H1 (cell line): ENCODE measurements around the gene KRTAP4-7. TPM values are rescaled to one million over a fixed set of nuclear protein-coding genes. Genes with fewer than 3 reads are reported as not detected.

Experiments
- CHD7 ChIP-seq: fragments of 300-600 bp; sonication (generic); IDR thresholded peaks from 2 replicates; pipeline ENCODE4 v1.7.1; 2012; ENCODE audit warnings: low read length, moderate library complexity, mild to moderate bottlenecking, inconsistent platforms; ENCODE audit not compliant: insufficient replicate concordance
- EGR1 ChIP-seq: IDR thresholded peaks from 2 replicates; pipeline ENCODE4 v1.6.1; 2011; ENCODE audit warnings: low read depth, low read length, borderline replicate concordance
- EP300 ChIP-seq, 2 experiments: IDR thresholded peaks; 1 replicate in 1 of 2; 2 replicates in 1 of 2; pipeline ENCODE4 v1.6.1; 2011 to 2012; ENCODE audit warnings: low read depth in 2 of 2, low read length in 2 of 2, mild to moderate bottlenecking in 2 of 2, borderline replicate concordance in 1 of 2, inconsistent platforms in 1 of 2, moderate library complexity in 1 of 2
- JUND ChIP-seq: IDR thresholded peaks from 2 replicates; pipeline ENCODE4 v1.6.1; 2011; ENCODE audit warnings: mild to moderate bottlenecking, improper control_type of control experiment, low read length
- RFX5 ChIP-seq: IDR thresholded peaks from 2 replicates; pipeline ENCODE4 v1.6.1; 2011; ENCODE audit warnings: low read depth, low read length, improper control_type of control experiment, borderline replicate concordance
- TBP ChIP-seq: IDR thresholded peaks from 2 replicates; pipeline ENCODE4 v1.6.1; 2011; ENCODE audit warnings: low read depth, low read length, improper control_type of control experiment
- TCF12 ChIP-seq: IDR thresholded peaks from 2 replicates; pipeline ENCODE4 v1.6.1; 2011; ENCODE audit warnings: low read depth, mild to moderate bottlenecking, low read length
- polyA plus RNA-seq, 7 experiments: library from polyadenylated mRNA; depleted of rRNA in 3 of 7; stranded (reverse) in 5 of 7; unstranded in 2 of 7; fragments of >200 nt in 5 of 7; fragments of 200-250 nt in 2 of 7; gene quantifications; 1 replicate in 5 of 7; 2 replicates in 1 of 7; 4 replicates in 1 of 7; pipeline versions ENCODE4 v1.2.1 to v1.2.3, GENCODE V29; 2011 to 2013; ENCODE audit warnings: missing spikeins in 2 of 7, mixed read lengths in 2 of 7
- total RNA-seq: library from RNA; stranded (reverse); fragmentation: NEBNext Ultra II Directional; extraction: Animal tissue kit (Norgen Biotek cat#: 25700); gene quantifications from 2 replicates; pipeline ENCODE4 v1.2.1, GENCODE V29; 2021

The KRTAP4-7 gene
- total and polyA plus RNA-seq, 2 of the 8 experiments (the other 6 are each of a cell fraction or from before 2014, with no cell fraction given): not detected

DNA sequence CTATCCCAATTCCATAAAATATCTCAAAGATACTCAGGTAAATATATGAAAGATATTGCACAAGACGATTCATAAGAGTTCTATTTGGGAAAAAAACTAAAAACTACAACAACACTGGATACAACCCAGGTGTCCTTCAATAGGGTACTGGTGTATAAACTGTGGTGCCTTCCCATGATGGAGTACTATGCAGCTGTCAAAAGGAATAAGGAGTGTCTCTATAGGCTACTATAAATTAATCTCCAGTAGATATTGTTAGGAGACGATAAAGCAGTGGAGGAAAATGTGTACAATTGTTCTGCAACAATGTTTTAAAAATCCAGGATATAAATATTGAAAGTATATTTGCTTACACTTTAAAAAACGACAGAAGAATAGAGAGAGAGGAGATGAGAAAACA, 42.5 kb downstream of the KRTAP4-7 start (continued):
- TF ChIP-seq CHD7 (no peak), TCF12 (no peak), EGR1 (no peak), JUND (no peak), RFX5 (no peak), EP300 (IDR thresholded peaks at IDR 0.05; ENCODE audit: borderline replicate concordance in 1 of 2, low read depth in 2 of 2, low read length in 2 of 2) (no peak), TBP (no peak)
